NCI-H187 (cell line): ENCODE measurements around the gene NGEF.

ENCODE experiments used
- DNase-seq, 2 experiments: peaks; one replicate each; lab custom pipeline; 2025; lab: John Stamatoyannopoulos, UW

NGEF gene

DNA sequence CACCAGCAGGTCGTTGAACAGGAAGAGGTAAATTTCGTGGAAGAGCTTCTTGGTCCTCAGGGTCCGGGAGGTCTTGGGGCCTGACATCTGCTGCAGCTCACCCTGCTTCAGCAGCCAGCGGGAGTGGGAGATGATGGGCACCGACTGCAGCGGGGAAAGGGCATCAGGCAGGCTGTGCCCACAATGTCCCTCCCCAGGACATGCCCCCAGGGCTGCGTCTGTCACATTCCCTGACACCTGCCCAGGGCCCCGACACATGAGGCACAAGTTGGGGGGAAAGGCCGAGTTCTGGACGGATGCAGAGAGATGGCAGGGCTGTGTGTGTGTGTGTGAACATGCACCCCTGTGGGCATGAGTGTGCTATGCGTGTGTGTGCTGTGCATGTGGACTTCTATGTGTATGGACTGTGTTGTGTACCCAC is 129.0 kb downstream of the NGEF start:
- DNase-seq: no peak

DNA sequence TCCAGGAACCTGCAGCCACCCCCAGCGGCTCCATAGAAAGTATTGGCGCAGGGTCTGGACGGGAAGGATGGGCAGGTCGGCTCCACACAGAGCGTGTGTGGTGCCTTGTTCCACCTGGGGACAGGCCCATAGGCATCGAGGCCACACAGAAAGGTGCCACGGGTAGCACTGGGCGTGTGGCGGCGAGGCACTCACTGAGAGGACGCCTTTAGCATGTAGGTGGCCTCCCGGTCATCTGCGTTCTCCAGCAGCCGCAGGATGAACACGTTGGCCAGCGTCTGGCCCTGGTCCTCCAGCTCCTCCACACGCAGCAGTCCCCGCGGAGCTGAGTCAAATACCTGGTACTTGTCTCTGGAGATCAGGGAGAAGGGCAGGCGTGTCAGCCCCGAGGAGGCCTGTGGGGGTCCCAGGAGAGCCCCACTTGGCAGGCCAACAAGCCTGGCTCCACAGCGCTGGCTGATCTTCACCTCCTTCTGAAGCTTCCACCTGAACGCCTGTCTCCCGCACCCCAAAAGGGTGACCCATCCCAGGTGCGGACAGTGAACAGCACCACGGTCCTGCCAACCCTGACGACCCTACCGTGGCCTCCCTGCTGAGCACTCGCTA is 129.8 kb downstream of the NGEF start:
- DNase-seq: no peak

DNA sequence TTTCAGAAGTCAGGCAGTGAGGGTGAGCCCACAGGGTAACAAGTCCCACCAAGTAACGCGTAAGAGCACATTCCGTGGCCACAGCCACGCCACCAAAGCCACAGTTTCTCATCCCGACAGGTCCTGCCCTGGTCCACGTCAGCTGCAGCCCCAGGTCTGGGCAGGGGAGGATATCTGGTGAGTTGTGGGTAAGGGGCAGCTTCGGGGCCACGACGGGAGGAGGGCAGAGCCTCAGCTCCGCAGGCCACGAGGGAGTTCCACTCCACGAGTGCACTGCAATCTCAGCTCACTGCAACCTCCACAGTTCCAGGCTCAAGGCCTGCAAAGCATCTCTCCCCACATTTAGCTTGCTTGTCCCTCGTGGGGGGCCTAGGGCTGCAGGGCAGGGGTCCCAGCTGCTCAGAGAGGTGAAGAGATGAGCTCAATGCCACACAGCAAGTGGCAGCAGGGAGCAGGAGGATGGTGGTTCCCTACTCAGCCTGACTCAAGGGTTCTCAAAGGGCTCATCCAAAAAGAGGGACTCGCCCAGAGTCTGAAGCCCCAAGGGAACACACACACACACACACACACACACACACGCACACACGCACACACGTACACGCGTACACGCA is 130.4 kb downstream of the NGEF start:
- no peak for DNase-seq

DNA sequence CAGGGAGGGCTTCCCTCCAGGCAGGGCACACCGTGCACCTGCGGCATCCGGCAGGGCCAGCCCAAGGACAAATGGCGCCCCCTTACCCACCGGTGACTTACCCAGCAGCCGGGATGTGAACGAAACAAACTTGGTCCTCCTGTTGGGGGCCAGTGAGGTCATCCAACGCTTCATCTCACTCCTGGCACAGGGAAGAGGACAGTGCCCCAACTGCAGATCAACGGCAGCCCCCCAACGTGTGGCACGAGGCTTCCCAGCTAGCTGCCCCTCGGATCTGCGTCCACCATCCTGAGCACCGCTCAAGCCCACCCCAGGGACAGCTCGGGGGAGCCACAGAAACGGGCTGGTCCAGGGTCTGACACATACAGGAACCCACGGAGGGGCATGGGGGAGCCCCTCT is 131.0 kb downstream of the NGEF start:
- DNase-seq: no peak

DNA sequence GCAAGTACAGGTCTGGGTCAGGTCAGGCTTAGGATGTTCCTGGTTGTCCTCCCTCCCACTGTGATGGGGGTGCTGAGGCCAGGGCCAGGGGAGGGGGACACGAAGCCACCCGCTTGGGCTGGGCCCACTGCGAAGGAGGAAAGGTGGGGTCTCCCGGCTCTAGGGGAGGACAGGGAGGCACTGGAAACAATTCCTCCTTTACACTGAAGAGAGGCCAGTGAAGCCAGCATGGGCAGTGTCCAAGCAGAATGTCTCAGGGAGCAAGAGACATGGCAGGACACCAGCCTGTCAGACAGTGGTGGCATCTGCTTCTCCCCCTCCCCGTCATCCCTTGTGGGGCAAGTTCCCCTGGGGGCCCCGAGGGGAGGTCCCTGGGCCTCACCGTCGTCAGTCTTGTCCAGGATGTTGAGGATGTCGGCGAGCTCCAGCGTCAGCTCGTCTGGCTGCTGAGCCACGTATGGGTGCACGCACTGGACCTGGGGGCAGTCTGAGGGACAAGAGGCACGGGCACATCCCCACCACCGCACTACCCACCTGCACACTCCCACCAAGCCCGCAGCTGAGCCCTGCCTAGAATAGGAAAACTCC is 132.2 kb downstream of the NGEF start:
- DNase-seq: no peak

DNA sequence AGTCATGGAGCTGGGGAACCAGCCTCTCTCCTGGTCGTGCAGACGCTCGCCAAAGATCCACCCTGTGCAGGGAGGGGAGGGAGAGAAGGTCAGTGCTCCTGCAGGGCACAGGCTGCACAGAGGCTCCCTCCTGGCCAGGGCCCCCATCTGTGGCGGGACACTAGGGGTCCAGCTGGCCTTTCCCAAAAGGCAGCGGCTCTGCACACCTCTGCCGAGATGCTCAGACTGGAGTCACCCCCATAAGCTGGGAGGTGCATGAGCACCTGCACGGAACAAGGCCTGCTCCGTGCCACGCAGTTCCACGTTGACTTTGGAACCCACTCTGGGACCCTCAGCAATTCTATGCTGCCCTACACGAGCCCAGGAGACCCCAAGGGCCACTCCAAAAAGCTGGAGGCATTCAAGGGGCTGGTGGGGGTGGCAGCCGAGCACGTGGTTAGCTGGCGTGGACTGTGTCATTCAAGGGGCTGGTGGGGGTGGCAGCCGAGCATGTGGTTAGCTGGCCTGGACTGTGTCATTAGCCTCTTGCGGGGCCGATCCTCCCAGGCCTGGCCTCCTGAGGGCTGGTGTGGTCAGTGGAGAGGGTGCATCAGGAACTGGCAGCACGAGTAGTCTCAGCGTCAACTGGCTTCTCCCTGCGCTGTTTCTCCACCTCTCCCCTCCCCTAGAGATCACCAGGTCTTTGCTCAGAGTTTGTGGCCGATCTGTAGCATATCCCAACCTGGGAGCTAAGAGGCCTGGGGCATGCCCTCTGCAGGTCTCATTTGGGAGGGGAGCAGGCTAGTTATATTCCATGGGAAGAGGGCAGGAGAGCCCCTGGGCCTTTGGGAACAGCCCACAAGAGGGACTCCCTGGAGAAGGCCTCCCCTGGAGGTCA is 133.2 kb downstream of the NGEF start:
- DNase-seq: no peak

DNA sequence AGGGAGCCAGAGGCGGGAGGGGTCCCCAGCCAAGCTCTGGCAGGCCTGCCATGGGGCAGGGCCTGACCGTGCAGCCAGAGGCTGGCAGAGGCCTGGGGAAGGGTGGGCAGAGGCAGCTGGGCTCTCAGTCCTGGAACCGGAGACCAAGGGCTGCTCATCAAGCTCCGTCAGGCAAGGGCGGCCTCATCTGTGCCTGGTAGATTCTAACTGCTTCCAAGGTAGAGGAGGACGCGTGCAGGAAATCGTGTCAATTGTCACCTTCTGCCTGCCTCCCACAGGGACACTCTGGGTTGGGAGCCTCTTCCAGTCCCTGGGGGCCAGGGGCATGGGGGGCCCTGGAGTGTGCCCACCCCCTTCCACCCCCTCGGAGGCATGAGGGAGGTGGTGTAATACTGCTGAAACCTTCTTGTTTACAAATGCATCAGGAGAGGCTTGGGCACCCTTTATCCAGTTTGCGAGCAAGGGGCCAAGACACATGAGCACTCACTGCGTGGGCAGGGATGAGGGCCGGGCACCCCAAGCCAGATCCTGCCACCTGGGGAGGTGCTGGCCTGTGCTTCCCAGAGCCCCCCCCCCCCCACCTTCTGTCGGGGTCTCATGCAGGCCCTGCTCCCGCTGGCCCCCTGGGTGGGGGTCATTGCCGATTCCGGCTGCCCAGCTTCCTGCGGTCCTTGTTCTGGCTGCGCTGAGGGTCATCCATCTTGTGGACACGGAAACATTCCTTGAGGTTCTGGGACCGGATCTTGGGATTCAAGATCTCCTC is 134.0 kb downstream of the NGEF start:
- no peak for DNase-seq

DNA sequence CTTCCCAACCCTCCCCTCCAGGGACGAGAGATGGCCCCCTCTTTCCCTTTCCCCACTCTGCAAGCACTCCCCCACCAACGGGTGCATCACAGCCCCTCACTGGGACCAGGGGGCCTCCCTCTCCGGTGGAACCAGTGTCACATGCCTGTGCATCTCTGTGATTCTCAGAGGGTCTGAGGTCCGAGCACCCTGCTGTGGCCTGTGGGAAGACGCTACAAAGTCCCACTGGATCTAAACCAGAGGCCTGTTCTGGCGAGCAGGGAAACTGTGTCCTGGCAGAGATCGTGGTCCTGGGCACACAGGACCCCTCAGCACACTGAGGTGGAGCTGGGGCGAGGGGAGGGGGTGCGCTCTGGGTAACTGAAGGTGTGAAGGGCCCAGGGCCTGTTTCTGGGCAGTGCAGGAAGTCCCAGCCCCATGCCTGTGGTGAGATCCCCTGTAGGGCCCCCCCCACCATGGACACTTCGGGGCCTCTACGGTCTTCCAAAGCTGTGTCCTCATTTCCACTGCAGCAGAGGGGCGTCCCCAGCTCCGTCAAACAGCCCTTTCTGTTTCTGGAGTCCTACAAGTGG is 135.0 kb downstream of the NGEF start:
- DNase-seq: no peak

DNA sequence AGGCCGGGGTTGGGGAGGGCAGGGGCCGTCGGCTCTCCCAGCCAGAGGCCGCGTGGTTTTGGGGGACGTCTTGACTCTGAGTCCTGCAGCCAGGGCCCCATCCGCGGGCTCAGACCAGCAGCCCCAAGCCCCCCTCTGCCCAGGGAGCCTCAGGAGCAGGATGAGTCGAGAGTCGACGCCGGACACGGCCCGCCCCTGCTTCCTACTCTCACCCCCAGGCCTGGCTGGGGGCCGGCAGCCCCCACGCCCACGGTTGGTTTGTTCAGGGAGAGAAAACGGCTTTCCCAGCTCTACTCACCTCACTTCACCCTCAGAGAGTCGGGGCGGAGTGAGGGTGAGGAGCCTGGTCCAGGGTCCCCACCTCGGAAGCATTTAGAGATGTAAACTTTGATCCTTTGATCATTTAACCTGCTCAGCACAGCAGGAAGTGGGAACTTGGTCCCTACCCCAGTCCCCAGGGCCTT is 136.0 kb downstream of the NGEF start:
- DNase-seq: no peak

DNA sequence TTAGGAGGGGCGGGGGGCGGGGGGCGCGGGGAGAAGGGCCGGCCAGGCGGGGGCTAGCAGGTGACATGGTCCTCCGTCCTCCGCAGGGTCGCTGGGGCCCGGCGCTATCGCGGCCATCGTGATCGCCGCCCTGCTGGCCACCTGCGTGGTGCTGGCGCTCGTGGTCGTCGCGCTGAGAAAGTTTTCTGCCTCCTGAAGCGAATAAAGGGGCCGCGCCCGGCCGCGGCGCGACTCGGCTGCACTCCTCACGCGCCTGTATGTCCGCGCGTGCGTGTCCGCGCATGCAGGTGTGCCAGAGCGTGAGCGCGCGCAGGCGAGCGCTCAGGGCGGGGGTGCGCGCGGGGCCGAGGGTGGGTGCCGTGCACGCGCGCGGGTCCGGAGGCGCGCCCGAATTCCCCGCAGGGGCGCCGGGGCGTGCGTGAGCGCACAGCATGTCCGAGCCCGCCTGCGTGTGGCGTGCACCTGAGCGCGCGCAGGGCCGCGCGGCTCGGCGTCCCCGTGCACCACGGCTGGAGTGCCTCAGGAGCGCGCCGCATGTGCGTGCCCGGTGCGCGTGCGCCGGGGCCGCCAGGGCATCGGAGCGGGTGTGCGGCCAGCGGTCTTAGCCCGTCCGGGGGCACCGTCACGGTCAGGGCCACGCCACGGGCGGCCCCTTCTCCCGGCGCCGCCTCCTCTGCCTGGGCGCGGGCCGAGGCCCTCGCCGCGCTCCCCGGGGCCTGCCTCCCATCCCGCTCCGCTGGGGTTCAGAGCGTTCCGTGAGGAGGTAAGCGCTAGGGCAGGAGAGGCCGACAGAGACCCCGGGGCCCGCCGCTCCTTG is 136.7 kb downstream of the NGEF start:
- DNase-seq: no peak

DNA sequence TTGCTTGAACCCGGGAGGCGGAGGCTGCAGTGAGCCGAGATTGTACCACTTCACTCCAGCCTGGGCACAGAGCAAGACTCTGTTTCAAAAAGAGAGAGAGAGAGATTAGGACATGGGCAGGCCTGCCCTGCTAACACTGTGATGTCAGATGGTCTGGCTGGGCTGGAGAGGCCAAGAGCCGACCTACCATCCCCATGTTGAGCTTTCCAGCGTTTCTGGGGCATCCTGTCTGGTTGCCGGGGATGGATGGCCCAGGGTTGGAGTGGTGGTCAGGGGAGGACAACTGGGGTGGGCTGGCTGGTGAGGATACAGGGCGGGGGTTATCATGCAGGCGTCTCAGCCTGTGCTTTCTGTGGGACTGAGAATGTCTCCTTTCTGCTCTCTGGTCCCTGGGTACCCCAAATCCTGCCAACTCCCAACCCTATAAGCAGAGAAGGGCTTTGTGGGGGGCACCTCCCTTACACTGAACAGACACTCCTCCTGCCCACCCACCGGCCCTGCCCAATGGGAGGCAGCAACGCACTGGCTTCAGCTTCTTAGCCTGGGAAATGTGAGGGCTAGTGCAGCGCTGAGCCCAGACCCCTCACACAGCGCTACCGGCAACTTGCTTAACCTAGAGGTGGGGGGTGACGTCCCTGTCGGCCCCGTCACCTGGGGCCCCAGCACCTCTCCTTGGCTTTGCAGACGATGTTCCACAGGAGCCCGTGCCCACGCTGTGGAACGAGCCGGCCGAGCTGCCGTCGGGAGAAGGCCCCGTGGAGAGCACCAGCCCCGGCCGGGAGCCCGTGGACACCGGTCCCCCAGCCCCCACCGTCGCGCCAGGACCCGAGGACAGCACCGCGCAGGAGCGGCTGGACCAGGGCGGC is 137.6 kb downstream of the NGEF start:
- DNase-seq: no peak

DNA sequence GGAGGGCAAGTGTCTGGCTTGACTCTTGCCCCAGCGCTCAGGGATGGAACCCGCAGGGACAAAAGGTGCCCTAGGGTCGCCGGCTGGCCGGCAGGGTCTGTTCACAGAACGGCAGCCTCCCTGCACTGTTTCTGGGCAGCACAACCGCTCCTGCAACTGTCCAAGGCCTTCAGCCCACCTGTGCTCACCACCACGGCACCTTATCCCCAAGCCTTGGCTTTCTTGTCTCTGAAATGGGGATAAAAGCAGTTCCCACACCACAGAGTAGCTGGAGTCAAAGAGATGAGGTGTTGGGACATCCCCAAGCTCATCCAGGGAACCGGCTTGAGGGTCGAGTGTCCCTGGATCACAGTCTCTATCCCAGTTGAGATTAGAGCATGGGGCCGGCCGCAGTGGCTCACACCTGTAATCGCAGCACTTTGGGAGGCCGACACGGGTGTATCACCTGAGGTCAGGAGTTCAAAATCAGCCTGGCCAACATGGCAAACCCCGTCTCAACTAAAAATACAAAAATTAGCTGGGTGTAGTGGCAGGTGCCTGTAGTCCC is 138.3 kb downstream of the NGEF start:
- no peak for DNase-seq

DNA sequence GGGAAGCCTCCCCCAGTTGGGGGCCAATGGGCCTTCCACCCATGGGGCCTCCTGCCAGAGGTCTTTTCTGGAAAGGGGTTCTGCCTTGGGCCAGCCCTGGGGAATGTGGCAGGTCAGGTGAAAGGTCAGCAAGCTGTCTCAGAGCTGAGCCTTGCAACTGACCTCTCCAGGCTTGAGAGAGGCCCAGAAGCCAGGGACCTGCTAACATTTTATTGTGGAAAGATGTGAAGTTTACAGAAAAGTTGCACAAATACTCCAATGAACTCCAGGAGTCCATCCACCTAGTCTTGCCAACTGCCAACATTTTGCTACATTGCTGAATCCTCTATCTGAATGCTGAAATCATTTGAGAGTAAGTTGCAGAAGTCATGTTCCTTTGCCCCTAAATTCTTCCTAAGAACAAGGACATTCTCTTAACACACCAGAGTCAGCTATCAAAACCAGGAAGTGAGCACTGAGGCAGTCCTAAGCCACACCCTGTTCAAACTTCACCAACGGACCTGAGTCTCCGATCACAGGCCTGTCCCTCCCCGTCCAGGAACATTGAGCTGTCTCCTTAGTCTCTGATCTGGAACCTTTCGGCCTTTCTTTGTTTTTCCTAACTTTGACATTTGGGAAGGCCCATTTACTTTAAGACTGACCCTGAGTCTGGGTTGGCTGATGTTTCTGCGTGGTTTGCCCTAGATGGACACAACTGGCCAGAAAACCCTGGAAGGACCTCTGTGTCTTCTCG is 139.0 kb downstream of the NGEF start:
- no peak for DNase-seq

DNA sequence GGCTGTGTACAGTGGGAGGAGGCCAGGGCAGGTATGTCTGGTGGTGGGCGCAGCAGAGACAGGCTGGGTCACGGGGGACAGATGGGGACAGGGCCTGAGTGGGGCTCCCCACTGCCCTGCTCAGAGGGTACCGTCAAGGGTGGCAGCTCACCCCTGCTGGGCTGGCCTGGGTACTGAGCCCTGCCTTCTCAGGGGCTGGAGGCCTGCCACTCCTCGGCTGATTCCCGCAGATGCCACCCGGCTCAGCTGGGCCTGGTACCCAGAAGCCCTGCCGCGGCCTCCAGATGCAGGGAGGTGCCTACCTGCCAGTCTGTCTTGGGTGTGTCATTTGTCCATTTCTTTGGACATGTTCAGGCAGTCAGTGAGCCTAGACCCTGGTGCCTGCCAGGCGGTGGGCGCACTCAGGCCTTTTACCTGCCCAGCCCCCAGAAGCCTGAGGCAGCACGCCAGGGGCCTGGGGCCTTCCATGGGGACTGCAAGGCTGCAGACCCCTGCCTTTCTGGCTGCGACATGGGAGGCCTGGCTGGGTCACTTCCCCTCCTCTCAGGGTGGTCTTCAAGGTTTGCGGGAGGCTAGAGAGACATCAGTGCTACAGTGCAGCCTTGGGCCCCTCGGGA is 139.7 kb downstream of the NGEF start:
- DNase-seq: no peak

DNA sequence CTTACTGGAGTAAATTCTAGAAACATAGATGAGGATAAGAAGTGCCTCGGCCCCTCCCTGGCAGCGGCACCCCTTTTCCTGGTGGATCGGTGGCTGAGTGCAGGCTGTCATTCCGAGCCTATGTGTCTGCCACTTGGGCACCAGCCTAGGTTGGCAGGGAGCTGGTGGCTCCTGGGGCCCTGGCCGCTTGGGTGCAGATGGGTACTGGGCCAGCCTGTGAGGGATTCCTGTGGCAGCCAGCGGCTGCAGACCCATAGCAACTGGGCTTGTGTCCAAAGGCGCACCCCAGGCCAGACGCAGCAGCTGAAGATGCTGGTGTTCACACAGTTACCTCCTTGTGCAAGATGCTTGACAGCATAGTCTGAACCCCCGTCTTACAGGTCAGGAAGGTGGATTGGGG is 140.2 kb downstream of the NGEF start:
- DNase-seq: no peak

DNA sequence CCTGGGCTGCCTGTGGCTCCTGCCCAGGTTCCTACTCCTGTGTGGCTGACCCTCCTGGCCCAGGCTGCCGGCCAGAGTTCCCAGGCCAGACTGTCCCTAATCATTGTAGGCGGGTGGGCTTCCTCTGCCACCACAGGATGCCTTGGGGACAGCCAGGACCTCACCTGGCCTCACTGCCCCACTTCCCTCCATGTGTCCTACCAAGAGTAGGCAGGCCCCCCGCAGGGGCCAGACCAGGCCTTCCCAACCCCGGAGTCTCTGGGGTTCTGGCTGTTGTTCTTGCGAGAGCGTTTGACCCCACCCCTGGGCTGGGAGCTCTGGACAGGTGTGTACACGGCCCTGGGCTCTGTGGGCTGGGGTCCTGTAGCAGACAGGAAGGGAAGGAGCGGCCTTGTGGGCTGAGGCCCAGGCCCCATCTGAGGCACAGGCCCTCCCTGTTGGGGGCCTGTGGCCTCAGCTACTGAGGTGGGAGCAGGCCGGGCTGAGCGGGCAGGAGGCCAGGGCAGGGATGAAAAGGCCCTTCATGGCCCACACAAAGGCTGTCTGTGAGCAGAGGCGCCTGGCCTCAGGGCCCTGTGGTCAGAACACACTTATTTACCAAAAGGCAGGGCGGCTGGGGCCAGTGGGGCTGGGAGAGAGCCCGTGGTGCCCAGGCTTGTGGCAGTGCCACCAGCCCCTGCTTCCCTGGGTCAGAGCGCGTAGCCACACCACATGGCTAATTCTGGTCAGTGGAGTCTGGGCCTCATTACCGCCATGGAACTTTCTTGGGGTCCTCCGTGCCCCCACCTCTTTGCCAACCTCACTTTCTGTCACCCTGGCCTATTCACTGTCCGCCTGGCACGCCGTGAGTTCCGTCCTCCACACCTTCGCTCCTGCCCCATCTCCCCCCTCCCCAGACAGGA is 141.0 kb downstream of the NGEF start:
- no peak for DNase-seq

DNA sequence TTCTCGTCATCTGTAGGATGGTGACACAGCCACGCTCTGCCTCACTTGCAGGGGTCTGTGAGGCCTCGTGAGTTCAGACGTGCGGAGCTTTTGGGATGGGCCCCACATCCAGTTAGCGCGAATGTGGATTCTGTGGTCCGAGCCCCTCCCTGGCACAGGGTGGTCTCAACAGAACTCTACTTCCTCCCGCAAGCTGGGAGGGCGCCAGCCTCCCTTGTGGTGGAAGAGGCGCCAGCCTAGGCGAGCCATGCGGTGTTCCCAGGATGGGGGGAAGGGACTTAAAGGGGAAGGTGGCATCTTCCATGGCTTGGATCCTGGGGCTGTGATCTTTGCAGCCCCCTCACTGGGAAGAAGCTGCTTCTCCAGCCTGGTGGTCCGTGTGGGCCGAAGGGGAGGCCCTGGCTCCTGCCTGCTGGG is 141.6 kb downstream of the NGEF start:
- DNase-seq: no peak
